Measurements from ENCODE around the gene HSD11B2.
A peak's percentile ranks its signal among the peaks of the same experiment; 100 is the strongest.

HSD11B2 gene

DNA sequence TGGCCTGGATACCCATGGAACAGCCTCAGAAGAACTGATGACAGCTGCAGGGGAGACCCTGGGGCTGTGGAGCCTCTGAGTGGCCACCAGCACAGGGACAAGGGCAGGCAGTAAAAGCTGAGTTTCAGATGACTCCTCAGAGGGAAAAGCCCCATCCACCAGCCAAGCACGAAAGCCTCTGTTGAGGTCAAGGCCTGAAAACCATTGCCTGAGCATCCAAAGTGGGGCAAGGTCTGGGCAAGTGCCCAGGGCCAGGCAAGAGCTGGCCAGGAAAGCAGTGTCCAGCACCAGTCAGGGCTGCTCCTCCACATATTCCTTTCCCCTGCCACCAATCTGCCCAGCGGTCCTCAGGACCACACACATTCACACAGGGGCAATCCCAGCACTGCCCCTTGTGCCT lies 33.6 kb downstream of the HSD11B2 start:
- H3K27ac ChIP-seq: no peak overlapping the region
- DNase-seq (ENCODE audit: low spot score): no peak
- no peak for TF ChIP-seq CTCF (IDR thresholded peaks at IDR 0.05)
- H3K4me3 ChIP-seq: no peak overlapping the region

GRCh38 chr16:67466581-67466980 lies 35.7 kb downstream of the HSD11B2 start:
- TF ChIP-seq CTCF (IDR thresholded peaks at IDR 0.05): no peak
- H3K27ac ChIP-seq: no peak overlapping the region
- no peak for DNase-seq (ENCODE audit: low spot score)
- no peak overlapping the region for H3K4me3 ChIP-seq

DNA sequence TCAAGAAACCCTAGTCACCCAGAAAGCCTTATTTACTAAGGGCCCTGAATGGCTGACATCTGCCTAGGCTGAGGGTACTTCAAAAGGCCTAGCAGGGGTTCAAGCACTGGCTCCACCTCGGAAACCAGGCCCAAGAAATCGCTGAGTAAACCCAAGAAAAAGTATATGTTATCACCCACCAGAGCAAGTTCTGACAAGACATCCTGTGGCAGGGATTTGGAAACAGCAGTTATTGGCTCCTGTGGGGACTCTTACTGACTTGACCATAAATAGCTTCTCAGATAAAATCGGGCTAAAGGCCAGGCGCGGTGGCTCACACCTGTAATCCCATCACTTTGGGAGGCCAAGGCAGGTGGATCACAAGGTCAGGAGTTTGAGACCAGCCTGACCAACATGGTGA lies 37.8 kb downstream of the HSD11B2 start:
- Histone ChIP-seq H3K4me3 (no peak overlapping the region), H3K27ac (no peak overlapping the region)
- no peak for DNase-seq (ENCODE audit: low spot score)
- TF ChIP-seq CTCF (IDR thresholded peaks at IDR 0.05): no peak

DNA sequence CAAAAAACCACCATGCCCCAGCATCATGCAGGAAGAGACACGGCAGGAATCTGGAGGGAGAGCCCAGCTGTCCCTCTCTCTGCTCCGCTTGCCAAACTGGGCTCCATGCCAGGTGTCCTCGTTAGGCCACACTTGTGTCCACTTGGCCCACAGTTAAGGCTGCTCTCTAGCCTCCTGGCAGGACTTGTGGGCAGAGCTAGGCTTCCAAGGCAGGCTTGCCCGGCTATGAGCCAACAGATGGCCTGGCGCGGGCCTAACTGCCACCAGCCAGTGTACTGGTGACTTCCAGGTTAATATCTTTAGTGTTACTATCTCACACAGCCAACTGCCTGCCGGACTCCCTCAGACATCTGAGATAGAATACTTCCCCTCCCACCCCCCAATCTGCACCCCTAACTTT lies 39.4 kb downstream of the HSD11B2 start:
- no peak for DNase-seq (ENCODE audit: low spot score)
- peak overlapping the region in 1 of 2 donors; percentile 30 for H3K27ac ChIP-seq
- no peak overlapping the region for H3K4me3 ChIP-seq
- no peak for TF ChIP-seq CTCF (IDR thresholded peaks at IDR 0.05)

GRCh38 chr16:67471758-67472384 lies 41.0 kb downstream of the HSD11B2 start:
- Histone ChIP-seq H3K27ac (no peak overlapping the region), H3K4me3 (no peak overlapping the region)
- no peak for TF ChIP-seq CTCF (IDR thresholded peaks at IDR 0.05)
- DNase-seq (ENCODE audit: low spot score): no peak

DNA sequence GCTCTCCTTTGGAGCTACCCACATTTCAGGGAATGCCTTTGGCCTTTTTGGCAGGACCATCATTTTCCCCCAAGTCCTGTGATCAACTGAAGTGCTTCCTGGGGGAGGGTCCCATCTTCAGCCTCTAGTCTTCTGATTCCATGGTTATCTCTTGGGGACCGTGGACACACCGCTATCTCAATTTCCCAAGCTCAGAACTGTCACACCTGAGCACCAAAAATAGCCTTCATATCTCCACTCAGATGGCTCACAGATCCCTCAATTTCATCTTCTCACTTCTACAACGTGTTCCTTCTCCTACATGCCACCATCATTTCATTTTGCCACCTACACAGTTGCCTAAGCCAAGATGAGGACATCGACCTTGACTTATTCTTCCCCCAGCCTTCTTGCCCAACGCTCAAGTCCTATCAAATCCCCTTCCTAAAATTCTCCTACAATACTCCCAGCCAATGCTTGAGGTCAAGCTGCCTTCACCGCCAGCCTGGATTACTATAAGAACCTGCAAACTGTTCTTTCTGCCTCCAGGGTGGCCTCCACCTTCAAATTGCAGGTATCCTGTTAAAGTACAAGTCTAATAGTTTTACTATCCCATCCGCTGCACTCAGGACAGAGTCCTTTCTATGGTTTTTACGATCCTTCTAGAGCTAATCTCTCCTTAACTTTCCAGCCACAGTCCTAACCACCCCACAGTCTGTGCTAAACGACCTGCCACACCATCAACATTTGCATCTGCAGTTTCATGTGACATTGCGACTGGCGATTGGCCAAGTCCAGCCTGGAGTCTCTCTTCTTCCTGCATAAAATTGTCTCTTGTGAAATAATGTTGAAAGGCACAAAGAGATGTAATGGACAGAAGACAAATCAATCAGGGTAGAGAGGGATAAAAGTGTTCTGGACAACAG lies 43.9 kb downstream of the HSD11B2 start:
- no peak for DNase-seq (ENCODE audit: low spot score)
- Histone ChIP-seq H3K4me3 (no peak overlapping the region), H3K27ac (no peak overlapping the region)
- TF ChIP-seq CTCF (IDR thresholded peaks at IDR 0.05): no peak

All from coronary artery (tissue), 2 donors.